ENCODE measurements around the gene PTGER4.

PTGER4 gene

DNA sequence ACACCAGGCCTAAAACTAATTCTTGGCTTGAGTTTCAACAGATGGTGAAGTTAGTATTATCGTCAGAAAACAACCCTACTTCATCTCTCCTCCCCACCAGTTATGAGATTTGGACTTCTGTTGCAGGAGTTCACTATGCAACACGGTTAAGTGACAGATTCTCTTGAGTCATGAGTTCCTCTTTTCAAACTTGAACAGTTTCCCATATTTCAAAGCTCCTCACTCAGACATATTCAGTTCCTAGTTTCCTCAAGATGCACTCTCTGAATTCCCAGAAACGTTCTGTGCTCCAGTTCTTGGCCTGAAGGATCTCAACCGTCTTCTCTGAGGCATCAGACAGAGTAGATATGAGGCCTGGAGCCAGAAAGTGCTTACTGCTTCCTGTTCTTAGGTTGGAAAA is 7.3 kb upstream of the PTGER4 start:
- DNase-seq: no peak

DNA sequence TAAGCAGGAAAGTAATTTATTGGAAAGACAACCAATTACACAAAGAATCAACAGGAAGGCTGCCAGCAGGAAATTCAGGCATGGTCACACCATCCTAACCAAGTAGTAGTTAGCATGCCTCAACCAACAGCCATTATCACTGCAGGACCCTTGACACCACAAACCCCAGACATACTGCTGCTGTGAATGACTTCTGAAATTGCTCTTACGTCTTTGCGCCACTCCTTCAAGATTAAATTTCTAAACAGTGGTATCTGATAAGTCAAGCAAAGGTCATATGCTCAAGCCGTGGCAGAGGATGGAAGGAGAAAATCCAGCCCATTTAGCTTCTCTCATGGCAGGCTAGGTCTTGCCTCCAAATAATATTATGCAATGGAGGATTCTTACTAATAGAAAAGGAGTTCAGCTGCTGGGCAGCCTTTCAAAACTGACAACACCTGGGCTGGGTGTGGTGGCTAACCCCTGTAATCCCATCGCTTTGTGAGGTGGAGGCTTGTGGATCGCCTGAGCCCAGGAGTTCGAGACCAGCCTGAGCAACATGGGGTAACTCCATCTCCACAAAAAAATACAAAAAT is 5.0 kb upstream of the PTGER4 start:
- DNase-seq: no peak

DNA sequence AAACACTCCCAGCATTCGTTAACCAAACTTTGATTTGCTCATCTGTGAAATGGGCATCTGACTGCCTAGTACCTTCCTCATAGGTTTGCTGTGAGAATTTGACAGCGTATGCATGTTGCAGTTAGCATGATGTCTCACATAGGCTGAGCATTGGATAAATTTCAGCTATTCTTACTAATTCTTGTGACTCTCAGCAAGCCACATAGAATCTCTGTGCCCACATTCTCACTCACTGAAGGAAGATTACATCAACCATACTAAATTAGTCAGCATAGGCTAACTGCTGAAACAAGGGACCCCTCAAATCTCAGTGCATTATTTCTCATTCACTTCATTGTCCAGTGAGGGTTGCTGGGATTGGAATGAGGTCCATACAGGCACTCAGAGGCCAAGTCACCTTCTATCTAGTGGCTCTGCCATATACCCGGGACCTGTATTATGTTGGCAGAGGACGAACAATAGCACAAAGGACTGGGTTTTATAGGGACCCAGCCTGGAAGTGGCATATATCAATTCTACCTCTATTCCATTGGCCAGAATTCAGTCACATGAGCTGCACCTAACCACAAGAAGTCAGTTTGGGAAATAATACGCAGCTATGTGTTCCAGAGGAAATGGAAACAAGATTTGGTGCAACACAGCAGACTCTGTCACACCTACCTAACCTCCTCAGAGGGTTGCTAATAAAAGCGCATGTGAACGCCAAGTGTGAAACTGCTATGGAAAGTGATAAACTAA is 4.2 kb upstream of the PTGER4 start:
- no peak for DNase-seq

DNA sequence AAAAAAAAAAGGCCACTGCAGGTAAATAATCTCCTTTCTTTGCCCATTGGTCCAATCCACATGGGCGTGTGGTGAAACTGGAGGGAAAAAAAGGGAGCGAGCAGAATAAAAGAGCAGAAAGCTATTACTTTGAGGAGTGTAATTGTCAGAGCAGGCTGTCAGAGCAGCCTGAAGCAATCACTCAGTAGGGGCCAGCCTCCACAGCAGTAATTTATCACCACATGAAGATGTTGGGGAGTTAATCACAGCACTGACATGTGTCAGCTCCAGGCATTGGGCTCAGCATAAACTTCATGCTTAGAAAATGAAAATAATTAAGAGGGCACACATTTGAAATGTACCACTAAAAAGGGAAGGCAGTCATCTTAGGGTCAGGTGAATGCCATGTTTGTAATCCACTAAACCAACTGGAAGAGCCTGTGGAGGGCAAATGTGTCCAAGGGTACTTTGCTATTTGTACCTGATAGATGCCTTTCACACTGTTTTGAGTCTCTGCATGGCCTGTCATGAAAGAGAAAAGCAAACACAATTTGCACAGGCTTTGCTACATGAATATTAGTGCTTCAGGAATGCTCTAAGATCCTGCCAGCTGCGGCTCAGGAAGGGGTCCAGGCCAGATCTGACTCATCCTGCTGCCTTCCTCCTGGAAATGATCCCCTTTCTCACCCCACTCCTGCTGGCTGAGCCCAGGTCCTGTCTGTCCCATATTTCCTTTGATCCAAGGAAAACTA is 2.9 kb upstream of the PTGER4 start:
- DNase-seq: no peak

DNA sequence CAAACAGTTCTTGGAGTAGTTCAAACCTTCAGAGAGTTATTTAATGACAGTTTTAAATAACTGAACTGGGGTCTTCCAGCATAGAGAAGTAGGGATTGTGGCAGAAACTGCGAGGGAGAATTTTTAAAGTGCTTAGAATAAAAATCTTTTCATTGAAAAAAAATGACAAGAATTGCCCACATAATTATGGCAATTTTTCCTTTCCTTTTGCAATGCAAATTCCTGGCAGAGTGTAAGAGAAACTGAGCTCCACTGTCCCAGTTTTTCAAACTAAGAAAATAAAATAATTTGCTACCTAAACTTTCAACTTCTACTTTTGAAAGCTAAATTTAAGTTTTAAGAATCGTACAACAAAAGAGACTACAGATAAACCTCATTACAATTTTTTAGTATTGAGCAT is 2.3 kb upstream of the PTGER4 start:
- DNase-seq: no peak

DNA sequence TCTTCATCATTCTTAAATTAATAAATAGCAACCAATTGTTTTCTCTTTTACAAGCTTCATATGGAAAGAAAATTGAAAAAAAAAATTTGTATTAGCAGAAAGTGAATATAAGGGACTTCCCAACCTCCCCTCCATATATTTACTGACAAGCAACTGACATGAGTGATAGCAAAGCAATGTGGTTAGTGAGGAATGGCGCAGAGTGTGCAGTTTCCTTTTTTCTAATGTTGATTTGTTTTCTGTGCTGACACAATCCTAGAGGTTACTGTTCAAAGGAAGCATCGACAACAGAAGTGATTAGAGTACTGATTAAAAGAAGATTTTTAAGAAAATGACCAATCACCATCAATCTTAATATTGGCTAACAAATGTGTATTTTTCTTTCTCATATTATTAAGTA is 1.7 kb upstream of the PTGER4 start:
- DNase-seq: no peak

DNA sequence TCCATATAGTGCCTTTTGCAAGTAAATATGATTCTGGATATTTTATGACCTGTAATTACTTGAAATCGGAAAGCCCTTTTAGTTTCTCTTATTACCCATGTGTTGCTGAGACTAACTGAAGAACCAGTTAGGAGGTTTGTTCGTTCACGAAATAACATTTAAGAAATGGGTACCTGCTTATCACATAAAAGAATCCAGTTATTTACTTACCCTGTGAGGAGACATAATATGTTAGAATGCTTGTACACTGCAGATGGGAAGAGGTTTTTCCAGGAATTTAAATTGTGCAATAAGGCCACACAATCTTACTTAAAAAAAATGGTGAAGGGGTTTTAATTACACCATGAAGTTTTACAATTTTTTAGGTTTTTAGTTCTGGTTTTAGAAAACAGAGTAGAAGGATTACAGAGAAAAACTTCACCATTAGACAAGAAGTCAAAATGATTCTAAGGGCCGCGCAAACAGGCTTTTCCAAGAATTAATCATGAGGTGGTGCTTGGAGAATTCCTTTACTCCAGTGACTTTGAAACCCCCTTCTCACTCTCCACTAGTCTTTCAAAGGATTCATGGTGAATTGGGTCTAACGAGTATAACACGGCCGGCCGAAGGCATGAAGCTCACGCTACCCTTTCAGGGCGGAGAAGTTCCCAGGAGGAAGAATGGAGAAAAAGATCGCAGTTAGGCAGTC is 1.1 kb upstream of the PTGER4 start:
- DNase-seq: no peak

DNA sequence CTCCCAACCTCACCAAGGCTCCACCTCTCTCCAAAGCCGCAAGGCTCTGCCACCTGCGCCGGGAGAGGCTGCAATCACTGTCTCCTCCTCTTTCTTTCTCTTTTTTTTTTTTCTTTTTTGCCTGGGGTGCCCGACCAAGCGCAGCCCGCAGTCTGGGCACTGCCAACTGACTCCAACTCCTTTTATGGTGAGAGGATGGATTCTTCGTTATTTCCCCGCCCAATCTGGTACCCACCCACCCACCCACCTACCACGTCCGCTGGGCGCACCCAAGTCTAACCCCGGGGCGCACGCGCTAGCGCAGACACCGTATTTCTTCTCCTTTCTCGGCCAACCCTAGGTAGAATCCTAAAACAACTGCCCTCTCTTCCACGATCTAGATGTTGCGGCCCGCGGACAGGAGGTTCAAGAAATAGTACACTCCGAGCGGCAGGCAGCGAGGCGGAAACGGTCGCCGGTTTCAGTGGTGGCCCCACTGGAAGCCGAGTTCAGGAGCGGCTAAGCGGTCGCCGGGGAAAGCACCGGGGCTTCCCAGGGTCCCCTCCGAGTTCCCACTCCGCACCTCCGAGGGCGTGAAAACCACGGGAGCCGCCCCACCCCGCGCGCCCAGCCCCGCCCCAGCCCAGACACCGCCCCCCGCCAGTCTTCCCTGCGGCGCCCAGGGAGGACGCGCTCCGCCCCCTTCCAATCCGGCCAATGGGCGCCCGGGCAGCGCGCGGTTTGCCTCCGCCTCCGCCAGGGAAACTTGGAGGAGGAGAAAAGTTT is 385 bp upstream of the PTGER4 start:
- peak in 12 of 14 donors; percentile 36 to 82 (median 71) for DNase-seq

DNA sequence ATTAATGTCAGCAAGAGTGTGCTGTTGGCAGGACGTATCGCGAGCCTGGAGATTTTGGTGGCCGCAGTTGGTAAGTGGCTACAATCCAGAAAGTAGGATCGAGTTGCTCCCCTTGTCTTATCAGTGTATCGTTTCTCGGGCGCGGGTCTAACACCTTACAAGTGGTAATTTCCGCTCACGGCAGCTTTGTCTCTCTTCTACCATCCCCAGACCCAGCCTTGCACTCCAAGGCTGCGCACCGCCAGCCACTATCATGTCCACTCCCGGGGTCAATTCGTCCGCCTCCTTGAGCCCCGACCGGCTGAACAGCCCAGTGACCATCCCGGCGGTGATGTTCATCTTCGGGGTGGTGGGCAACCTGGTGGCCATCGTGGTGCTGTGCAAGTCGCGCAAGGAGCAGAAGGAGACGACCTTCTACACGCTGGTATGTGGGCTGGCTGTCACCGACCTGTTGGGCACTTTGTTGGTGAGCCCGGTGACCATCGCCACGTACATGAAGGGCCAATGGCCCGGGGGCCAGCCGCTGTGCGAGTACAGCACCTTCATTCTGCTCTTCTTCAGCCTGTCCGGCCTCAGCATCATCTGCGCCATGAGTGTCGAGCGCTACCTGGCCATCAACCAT is 1.1 kb downstream of the PTGER4 start:
- peak in 4 of 14 donors; percentile 7 to 46 (median 27) for DNase-seq

DNA sequence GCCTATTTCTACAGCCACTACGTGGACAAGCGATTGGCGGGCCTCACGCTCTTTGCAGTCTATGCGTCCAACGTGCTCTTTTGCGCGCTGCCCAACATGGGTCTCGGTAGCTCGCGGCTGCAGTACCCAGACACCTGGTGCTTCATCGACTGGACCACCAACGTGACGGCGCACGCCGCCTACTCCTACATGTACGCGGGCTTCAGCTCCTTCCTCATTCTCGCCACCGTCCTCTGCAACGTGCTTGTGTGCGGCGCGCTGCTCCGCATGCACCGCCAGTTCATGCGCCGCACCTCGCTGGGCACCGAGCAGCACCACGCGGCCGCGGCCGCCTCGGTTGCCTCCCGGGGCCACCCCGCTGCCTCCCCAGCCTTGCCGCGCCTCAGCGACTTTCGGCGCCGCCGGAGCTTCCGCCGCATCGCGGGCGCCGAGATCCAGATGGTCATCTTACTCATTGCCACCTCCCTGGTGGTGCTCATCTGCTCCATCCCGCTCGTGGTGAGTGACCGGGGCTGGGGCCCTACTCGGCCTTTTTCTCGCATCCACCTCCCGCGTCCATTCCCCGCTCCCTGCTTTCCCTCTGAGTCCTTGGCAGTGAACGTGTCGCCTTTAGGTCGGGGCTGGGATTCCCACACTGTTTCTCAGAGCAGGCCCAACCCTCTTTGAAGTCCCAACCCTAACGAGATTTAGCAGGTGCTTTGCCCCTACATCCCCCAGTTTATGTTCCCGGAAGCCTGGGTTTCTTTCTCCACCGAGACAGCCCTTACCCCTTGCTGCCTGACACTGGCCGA is 1.8 kb downstream of the PTGER4 start:
- peak in 3 of 14 donors; percentile 9 to 64 (median 46) for DNase-seq

DNA sequence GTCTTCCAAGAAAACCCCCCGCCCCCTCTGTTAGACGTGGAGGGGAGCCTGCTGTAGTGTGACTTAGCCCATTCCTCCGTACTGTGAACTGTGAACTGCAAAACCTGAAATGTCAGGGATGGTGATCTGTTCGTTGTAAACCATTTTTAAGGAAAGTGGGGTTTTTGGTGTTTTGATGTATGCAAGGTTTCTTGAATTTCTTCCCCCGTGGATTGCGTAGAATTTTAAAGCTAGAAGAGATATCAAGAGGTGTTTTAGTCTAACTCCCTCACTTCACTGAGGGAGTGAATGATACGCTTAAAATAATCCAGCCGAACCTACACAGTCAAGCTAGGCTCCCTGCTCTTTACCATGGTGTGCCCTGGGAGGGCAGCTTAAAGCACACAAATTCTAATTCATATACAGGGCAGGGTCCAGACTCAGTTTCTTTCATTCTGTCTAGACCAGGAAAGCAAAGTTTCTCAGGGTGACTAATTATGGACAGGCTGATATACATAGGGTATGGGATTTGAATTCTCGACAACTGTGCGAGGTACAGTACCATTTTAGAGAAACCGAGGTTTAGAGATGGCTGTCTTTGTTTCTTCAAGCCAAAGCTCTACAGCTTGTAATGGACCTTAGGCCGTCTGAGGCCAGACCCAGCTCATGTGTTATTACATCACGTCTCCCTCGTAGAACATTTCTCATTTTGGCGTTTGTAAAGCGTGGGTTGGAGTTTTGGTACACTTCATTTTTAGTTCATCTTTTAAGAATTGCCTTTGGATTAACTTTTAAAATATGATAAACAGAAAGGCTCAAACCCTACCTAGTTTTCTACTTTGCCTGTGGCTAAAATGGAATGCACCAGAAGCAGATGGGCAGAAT is 2.7 kb downstream of the PTGER4 start:
- no peak for DNase-seq

DNA sequence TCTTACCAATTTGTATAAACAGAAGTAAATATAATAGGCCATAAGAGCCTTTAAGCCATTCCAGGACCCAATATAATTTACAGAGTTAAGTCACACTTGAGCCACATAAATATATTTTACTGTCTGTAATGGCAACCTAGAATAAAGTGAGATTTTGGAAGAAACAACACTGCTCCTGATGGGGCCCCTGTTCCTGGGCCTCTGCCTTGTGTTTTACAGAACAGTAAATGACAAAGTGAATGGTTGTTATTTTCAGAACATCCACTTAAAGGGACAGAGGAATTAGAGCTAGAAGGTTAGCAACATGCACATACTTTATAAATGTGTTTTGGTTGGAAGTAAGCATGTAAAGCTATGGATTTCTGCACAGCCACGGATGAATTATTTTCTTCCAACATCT is 3.6 kb downstream of the PTGER4 start:
- DNase-seq: no peak

DNA sequence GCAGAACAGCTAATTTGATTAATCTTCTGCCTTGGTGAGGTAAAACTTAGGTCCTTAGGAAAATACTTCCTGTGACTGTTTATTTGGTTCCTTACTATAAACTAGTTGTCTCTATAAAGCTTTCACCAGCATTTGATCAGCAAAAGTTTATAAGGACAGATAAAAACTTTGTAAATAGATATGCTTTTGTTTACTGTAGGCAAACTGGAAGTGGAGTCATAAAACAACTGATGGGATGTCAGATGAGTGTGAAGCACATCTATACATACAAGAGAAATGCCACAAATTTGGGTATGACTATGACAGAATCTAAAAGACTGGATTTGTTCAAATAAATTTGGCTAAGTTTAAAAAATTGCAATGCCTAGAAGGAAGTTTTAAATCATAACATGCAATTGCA is 5.5 kb downstream of the PTGER4 start:
- DNase-seq: no peak

DNA sequence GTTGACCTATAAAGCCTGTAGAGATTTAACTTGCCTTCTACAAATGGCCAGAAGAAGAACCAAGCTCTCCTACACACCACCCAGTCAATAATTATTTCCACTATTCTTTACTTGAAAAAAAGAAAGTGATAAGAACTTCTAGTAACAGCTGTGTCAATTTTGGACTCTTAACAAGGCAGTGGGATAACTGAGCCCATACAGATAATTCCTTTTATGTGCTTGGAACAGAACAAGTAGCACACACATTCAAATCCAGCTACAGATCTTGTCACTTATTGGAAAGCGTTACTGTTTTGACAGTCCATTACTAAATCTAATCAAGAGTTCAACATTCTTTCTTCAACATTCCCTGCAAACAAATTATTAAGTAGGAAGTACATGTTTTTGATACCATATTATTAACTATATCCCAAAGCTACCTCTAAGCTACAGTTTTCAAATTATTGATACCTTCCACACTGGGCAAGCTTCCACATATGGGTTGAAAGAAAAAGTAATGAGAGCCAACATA is 6.3 kb downstream of the PTGER4 start:
- no peak for DNase-seq

DNA sequence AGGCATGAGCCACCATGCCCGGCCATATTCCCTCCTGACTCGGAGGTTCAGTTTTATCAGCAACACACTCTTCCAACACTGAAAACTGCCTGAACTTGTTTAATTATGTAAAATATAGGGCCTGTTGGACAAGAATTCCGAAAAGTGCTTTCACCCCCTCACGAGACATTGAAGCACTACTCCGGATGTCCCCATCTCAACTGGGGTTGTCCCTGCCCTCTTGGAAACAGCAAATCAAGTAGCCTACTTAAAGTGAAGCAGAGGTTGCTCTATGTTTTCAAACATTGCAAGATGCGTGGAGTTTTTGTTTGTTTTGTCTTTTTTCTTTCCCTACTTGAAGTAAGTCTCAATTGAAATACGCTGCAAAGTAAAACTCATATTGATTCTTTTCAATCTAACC is 7.6 kb downstream of the PTGER4 start:
- no peak for DNase-seq

DNA sequence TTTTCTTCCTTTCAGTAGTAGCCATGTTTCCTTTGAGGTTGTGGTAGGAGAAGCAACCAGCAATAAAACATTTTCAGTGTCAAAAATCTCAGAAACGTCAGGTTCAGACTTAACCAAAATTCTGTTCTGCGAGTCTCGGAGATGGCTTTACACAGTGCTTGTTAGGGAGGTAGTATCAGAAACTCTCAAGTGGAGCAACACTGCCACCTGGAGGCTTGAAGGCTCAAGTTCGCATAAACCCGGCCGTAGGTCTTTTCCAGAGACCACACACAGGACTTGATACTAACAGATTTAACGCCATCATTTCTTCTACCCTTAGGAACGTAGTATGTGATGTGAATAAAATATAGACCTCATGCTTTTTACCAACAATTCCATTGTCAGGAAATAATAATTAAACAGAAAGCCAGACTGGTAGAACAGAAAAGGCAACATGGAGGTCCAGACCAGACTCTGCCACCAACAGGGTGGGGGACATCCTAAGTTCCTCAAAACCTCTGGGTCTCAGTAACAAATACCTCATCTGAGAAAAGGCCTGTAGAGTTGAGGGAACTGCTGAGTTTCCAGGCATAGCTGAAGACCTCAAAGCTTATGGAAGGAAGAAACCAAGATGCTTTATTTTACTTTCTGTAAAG is 8.5 kb downstream of the PTGER4 start:
- peak in 12 of 14 donors; percentile 13 to 75 (median 60) for DNase-seq

DNA sequence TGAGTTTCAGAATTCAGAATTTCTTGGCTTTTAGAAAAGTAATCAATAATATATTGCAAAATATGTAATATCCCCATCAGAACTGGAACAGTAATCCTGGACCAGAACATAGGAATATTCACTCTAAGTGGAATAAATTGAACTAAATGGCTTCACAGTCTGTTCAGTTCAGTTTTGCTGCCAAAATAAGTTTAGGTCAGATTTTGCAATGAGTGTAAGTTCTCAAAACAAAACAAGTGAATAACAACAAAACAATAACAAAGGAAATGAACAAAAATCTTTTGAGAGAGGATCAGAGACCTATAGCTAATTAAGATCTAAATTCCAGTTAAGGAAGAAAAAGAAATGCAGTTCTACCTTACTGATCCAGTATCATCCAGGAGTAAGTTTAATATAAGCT is 9.3 kb downstream of the PTGER4 start:
- DNase-seq: no peak

DNA sequence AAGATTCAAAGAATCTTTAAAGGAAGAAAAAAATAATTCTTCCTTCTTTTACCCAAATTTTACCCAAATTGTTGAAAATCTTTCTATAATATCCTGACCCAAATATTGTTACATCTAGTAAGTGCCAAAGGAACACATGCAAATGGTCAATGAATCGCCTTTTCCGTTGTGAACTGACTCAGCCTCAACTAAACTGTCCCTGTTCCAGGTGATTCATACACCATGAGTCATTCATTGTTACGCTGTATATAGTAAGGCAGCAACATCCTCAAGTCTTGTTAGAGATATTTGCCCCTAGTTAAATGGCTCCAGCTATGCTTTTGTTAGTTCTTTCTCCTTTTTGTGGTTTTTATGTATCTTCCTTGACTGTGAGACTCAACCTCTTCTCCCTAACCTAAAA is 9.7 kb downstream of the PTGER4 start:
- no peak for DNase-seq

DNA sequence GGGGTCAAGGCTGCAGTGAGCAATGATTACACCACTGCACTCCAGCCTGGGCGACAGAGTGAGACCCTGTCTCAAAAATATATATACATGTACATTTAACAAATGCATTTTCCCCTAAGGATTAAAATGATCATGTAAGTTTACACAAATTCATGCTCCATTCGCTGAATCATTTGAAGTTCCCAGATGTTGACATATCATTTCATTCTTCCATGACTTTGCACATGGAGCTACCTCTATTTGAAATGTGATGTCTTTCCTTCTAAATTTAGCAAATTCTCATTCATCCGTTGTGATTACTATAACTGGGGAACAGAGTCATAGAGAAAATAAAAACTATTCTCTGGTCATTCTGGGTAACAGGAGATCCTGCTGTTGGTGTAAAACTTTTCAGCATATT is 10.6 kb downstream of the PTGER4 start:
- no peak for DNase-seq
